Mesothelial cell of epicardium (in vitro differentiated cells): ENCODE results near the gene ZNF524. TPM values are rescaled to one million over a fixed set of nuclear protein-coding genes. Genes with fewer than 3 reads are reported as not detected.

Source experiments
- DNase-seq, 2 experiments: peaks; one replicate each; pipeline ENCODE4 v3.0.0; 2021; ENCODE audit warnings: low spot score in 2 of 2; ENCODE audit not compliant: unreplicated experiment in 2 of 2
- H3K27ac Mint-ChIP-seq: 2 replicates; pipeline ENCODE4 v1.8.0; 2021; ENCODE audit warnings: mixed read lengths
- H3K27me3 Mint-ChIP-seq: 2 replicates; pipeline ENCODE4 v1.8.0; 2021; ENCODE audit warnings: low read depth, mixed read lengths
- H3K36me3 Mint-ChIP-seq: 2 replicates; pipeline ENCODE4 v1.8.0; 2021; ENCODE audit warnings: mixed read lengths
- H3K4me1 Mint-ChIP-seq: 2 replicates; pipeline ENCODE4 v1.8.0; 2021; ENCODE audit warnings: mixed read lengths
- H3K4me3 Mint-ChIP-seq: 2 replicates; pipeline ENCODE4 v1.8.0; 2021; ENCODE audit warnings: mild to moderate bottlenecking, moderate library complexity, mixed read lengths
- H3K9me3 Mint-ChIP-seq: 2 replicates; pipeline ENCODE4 v1.8.0; 2021; ENCODE audit warnings: mixed read lengths
- total RNA-seq: library from RNA; stranded (reverse); gene quantifications from 3 replicates; pipeline ENCODE4 v1.2.1, GENCODE V29; 2021
- TF ChIP-seq, protein P1 (sequence below): fragments of 200-600 bp; sonication (generic); IDR thresholded peaks from one replicate; pipeline ENCODE4 v1.5.0; 2021; ENCODE audit warnings: antibody characterized with exemption; ENCODE audit not compliant: unreplicated experiment

Gene ZNF524
- 5.3 to 7.4 TPM (median 5.7 TPM) in 3 replicates for total RNA-seq

DNA sequence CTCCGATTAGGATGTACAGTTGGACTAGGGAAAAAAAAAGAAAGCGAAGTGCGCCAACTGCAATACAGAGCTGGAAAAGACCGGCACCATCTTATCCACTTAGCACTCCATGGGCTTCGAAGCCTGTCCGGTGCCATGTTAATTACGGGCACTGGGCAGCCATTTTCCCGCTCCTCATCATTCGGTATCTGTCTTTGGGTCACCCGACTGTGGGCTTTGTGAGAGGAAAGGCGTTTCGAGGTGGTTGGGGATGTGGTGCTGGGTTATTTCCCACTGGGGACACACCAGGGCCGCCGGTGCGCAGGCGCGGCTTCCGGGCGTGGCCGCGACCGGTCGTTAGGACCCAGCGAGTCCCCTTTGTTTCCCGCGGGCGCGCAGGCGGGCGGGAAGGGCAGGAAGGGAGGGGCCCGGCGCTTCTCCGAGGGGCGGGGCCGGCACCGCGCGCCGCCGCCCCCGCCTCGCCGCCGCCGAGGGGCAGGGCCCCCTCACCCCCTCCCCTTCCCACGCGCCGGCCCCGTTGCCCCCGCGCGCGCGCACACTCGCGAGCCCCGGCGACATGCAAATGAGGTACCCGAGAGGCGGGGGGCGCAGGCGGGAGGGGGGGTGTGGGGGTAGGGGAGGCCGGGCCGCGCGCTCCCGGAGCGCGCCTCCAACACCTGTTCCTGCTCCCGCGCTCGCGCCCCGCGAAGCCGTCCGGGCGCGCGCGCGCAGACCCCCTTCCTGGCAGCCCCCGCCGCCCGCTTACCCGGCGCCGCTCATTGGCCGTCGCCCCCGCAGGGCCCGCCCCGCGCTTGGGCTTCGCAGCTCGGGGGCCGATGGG is at the start of gene ZNF524:
Gene ZNF524 (plus strand): TSS at position 447 of the 820 bp plus-strand sequence. CDS start 1,825 bp downstream, outside the sequence.
- Mint-ChIP-seq H3K27me3 (no peaks in the 10 kb centered on the region), H3K4me3 (peak within 1 kb of the TSS; percentile 99), H3K27ac (peak within 1 kb of the TSS; percentile 100), H3K4me1 (peaks cover 24% of the 10 kb centered on the region), H3K9me3 (peaks cover 8% of the 10 kb centered on the region), H3K36me3 (peaks cover 31% of the 10 kb centered on the region)
- peak; percentile 84 to 87 for DNase-seq
- TF ChIP-seq, protein P1, sequence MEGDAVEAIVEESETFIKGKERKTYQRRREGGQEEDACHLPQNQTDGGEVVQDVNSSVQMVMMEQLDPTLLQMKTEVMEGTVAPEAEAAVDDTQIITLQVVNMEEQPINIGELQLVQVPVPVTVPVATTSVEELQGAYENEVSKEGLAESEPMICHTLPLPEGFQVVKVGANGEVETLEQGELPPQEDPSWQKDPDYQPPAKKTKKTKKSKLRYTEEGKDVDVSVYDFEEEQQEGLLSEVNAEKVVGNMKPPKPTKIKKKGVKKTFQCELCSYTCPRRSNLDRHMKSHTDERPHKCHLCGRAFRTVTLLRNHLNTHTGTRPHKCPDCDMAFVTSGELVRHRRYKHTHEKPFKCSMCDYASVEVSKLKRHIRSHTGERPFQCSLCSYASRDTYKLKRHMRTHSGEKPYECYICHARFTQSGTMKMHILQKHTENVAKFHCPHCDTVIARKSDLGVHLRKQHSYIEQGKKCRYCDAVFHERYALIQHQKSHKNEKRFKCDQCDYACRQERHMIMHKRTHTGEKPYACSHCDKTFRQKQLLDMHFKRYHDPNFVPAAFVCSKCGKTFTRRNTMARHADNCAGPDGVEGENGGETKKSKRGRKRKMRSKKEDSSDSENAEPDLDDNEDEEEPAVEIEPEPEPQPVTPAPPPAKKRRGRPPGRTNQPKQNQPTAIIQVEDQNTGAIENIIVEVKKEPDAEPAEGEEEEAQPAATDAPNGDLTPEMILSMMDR = no peak

DNA sequence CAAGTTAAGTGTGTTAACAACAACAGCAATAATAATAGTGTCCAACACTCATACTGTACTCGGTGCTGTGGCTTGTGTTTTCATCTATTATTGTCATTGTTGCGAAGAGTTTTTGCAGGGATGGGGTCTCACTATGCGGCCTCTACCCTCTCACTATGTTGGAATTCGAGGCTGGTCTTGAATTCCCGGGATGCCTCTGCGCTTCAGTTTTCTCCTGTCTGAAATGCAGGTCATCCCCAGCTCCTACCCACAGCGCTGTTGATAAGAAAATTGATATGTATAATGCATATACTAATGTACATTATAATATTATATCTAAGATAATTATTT is 49.8 kb upstream of the ZNF524 start:
- Mint-ChIP-seq H3K4me1 (peaks cover 38% of the 10 kb centered on the region), H3K27me3 (peaks cover 12% of the 10 kb centered on the region), H3K36me3 (no peaks in the 10 kb centered on the region), H3K4me3 (peak overlapping the region; percentile 54), H3K9me3 (no peaks in the 10 kb centered on the region), H3K27ac (peak overlapping the region; percentile 78)
- TF ChIP-seq, protein P1 = no peak
- DNase-seq = no peak

GRCh38 chr19:55552206-55552605 is 47.9 kb upstream of the ZNF524 start:
- DNase-seq = no peak
- Mint-ChIP-seq H3K9me3 (no peaks in the 10 kb centered on the region), H3K36me3 (no peaks in the 10 kb centered on the region), H3K4me3 (no peak overlapping the region), H3K27ac (peak overlapping the region; percentile 74), H3K4me1 (peaks cover 36% of the 10 kb centered on the region), H3K27me3 (peaks cover 10% of the 10 kb centered on the region)
- TF ChIP-seq, protein P1 = no peak

GRCh38 chr19:55552620-55553019 is 47.5 kb upstream of the ZNF524 start:
- Mint-ChIP-seq H3K4me1 (peaks cover 32% of the 10 kb centered on the region), H3K9me3 (no peaks in the 10 kb centered on the region), H3K4me3 (peak overlapping the region; percentile 16), H3K36me3 (no peaks in the 10 kb centered on the region), H3K27me3 (peaks cover 10% of the 10 kb centered on the region), H3K27ac (peak overlapping the region; percentile 88)
- TF ChIP-seq, protein P1 = no peak
- DNase-seq = no peak

DNA sequence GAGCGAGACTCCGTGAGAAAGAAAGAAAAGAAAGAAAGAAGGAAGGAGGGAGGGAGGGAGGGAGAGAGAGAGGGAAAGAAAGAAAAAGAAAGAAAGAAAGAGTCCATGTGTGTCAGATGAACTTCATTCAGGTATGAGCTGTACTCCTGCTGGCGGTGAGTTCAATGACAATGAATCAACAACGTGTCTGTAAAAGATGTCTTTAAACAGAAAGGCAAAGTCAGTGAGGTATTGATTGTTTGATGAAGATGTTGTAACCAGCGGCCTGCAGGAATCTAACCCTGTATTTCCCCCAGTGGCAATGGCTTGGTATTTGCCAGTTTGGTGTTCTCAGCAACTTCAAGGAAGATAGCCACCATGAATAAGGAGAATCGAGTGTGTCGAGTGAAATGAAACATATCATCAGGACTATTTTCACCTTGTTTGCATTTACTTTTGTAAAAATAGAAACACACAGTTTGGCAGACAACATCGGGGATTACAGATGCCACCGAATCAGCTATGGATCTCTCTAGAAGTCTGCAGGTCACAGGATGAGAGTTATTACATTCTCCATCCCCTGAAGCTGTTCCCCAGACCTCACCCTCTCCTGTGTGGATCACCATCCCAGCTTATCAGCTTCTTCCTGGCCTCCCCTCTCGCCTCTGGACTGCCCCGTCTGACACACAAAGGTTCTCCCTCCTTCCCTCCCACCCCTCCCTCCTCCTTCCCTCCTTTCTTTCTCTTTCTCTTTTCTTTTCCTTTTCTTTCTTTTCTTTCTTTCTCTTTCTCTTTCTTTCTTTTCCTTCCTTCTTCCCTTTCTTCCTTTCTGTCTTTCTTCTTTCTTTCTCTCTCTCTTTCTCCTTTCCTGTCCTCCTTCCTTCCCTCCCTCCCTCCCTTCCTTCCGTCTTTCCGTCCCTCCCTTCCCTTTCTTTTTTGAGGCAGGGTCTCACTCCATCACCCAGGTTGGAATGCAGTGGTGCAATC is 46.6 kb upstream of the ZNF524 start:
- Mint-ChIP-seq H3K27me3 (peaks cover 10% of the 10 kb centered on the region), H3K36me3 (no peaks in the 10 kb centered on the region), H3K4me1 (peaks cover 29% of the 10 kb centered on the region), H3K9me3 (no peaks in the 10 kb centered on the region), H3K4me3 (no peak overlapping the region), H3K27ac (peak overlapping the region; percentile 88)
- DNase-seq = no peak
- TF ChIP-seq, protein P1 = no peak
